ENCODE data around the gene UBE2QL1. TPM values are rescaled to one million over a fixed set of nuclear protein-coding genes. Genes with fewer than 3 reads are reported as not detected.

UBE2QL1 gene
- total RNA-seq, 1 donor from 2014 or later, result 0.61 TPM

- peak; percentile 26 for DNase-seq (ENCODE audit: low spot score)
Observed at GRCh38 chr5:6473284-6473683, 24.6 kb downstream of the UBE2QL1 start.

- no peak for DNase-seq (ENCODE audit: low spot score)
Observed at GRCh38 chr5:6475626-6476312, 27.1 kb downstream of the UBE2QL1 start.

GRCh38 chr5:6476313-6476661 lies 27.6 kb downstream of the UBE2QL1 start:
- no peak for DNase-seq (ENCODE audit: low spot score)

GRCh38 chr5:6478793-6479192 lies 30.1 kb downstream of the UBE2QL1 start:
- no peak for DNase-seq (ENCODE audit: low spot score)

- no peak for DNase-seq (ENCODE audit: low spot score)
Observed at GRCh38 chr5:6480133-6481051, 31.7 kb downstream of the UBE2QL1 start.

GRCh38 chr5:6482735-6483134 lies 34.1 kb downstream of the UBE2QL1 start:
- no peak for DNase-seq (ENCODE audit: low spot score)

GRCh38 chr5:6483880-6484382 lies 35.3 kb downstream of the UBE2QL1 start:
- no peak for DNase-seq (ENCODE audit: low spot score)

GRCh38 chr5:6484446-6484845 lies 35.8 kb downstream of the UBE2QL1 start:
- DNase-seq (ENCODE audit: low spot score), result no peak

- no peak for DNase-seq (ENCODE audit: low spot score)
Observed at GRCh38 chr5:6484899-6485298, 36.2 kb downstream of the UBE2QL1 start.

- DNase-seq (ENCODE audit: low spot score), result no peak
Observed at GRCh38 chr5:6485441-6485840, 36.8 kb downstream of the UBE2QL1 start.

GRCh38 chr5:6486074-6486473 lies 37.4 kb downstream of the UBE2QL1 start:
- no peak for DNase-seq (ENCODE audit: low spot score)

- no peak for DNase-seq (ENCODE audit: low spot score)
Observed at GRCh38 chr5:6487081-6487480, 38.4 kb downstream of the UBE2QL1 start.

GRCh38 chr5:6488021-6488420 lies 39.4 kb downstream of the UBE2QL1 start:
- no peak for DNase-seq (ENCODE audit: low spot score)

- no peak for DNase-seq (ENCODE audit: low spot score)
Observed at GRCh38 chr5:6489643-6490185, 41.1 kb downstream of the UBE2QL1 start.

GRCh38 chr5:6490246-6490645 lies 41.6 kb downstream of the UBE2QL1 start:
- DNase-seq (ENCODE audit: low spot score), result no peak

GRCh38 chr5:6490693-6491092 lies 42.0 kb downstream of the UBE2QL1 start:
- DNase-seq (ENCODE audit: low spot score), result no peak

GRCh38 chr5:6491196-6491918 lies 42.7 kb downstream of the UBE2QL1 start:
- no peak for DNase-seq (ENCODE audit: low spot score)

- DNase-seq (ENCODE audit: low spot score), result no peak
Observed at GRCh38 chr5:6491919-6492290, 43.2 kb downstream of the UBE2QL1 start.

GRCh38 chr5:6492934-6493333 lies 44.3 kb downstream of the UBE2QL1 start:
- no peak for DNase-seq (ENCODE audit: low spot score)

- DNase-seq (ENCODE audit: low spot score), result no peak
Observed at GRCh38 chr5:6493681-6494454, 45.2 kb downstream of the UBE2QL1 start.

- DNase-seq (ENCODE audit: low spot score), result no peak
Observed at GRCh38 chr5:6494939-6495338, 46.3 kb downstream of the UBE2QL1 start.
